Activated T-cell treated with anti-CD3 and anti-CD28 coated beads, Interleukin-2, amount 50 U/mL, for 72 hours (primary cell): ENCODE results near the gene TNN. TPM values are rescaled to one million over a fixed set of nuclear protein-coding genes. Genes with fewer than 3 reads are reported as not detected.
"Not testable (repeated sequence)": the region's sequence is repeated elsewhere in the genome, so short reads cannot be mapped to it uniquely, and the experiment has no call there.

ENCODE experiments used
- ATAC-seq, 2 donors: fragments of 150-1000 bp; cut with Tn5 transposase; replicated peaks in 1 of 2; 2 replicates each; pipeline ENCODE4 v1.10.0; 2021; ENCODE audit warnings: moderate library complexity in 2 of 2, mild to moderate bottlenecking in 1 of 2
- DNase-seq, 2 donors: peaks; one replicate each; pipeline ENCODE4 v3.0.0; 2021 to 2022; ENCODE audit warnings: mixed read lengths in 1 of 2
- H3K27ac Mint-ChIP-seq: one replicate; pipeline ENCODE4 v1.8.0; 2022; ENCODE audit warnings: mild to moderate bottlenecking, moderate library complexity, mixed read lengths
- H3K27me3 Mint-ChIP-seq: one replicate; pipeline ENCODE4 v1.8.0; 2022; ENCODE audit warnings: low read depth, mixed read lengths
- H3K36me3 Mint-ChIP-seq, 2 donors: one replicate each; pipeline ENCODE4 v1.8.0; 2022; ENCODE audit warnings: mixed read lengths in 2 of 2, mild to moderate bottlenecking in 1 of 2; ENCODE audit not compliant: insufficient read depth in 2 of 2
- H3K4me1 Mint-ChIP-seq: one replicate; pipeline ENCODE4 v1.8.0; 2022; ENCODE audit warnings: low read depth, mixed read lengths
- H3K4me3 Mint-ChIP-seq, 2 donors: one replicate each; pipeline ENCODE4 v1.8.0; 2022; ENCODE audit warnings: mild to moderate bottlenecking in 2 of 2, mixed read lengths in 2 of 2, moderate library complexity in 2 of 2
- H3K9me3 Mint-ChIP-seq, 2 donors: one replicate each; pipeline ENCODE4 v1.8.0; 2022; ENCODE audit warnings: mixed read lengths in 2 of 2
- total RNA-seq, 2 donors: library from RNA; stranded (reverse); gene quantifications; one replicate each; pipeline ENCODE4 v1.2.3, GENCODE V29; 2022

The TNN gene
- not detected for total RNA-seq

- no peaks in the 10 kb centered on the region for H3K9me3 Mint-ChIP-seq
- no peak within 1 kb of the TSS for H3K4me3 Mint-ChIP-seq
- peaks cover 5% of the 10 kb centered on the region for H3K27me3 Mint-ChIP-seq
- H3K27ac Mint-ChIP-seq = no peak within 1 kb of the TSS
- DNase-seq (no peak), ATAC-seq (no peak)
- H3K36me3 Mint-ChIP-seq = no peaks in the 10 kb centered on the region
- peaks cover 17% of the 10 kb centered on the region for H3K4me1 Mint-ChIP-seq
These were observed at the start of gene TNN for GRCh38 chr1:175067362-175068106. TSS of gene TNN (plus strand) at chr1:175067833. CDS start at chr1:175077419, 9,586 bp downstream.

GRCh38 chr1:175019524-175019923 is 48.1 kb upstream of the TNN start:
- H3K27me3 Mint-ChIP-seq = no peaks in the 10 kb centered on the region
- DNase-seq (no peak), ATAC-seq (no peak)
- H3K9me3 Mint-ChIP-seq = no peaks in the 10 kb centered on the region
- H3K27ac Mint-ChIP-seq = no peak overlapping the region
- peaks cover 29% of the 10 kb centered on the region for H3K4me1 Mint-ChIP-seq
- H3K36me3 Mint-ChIP-seq = peaks cover 16 to 28% of the 10 kb centered on the region in 2 donors
- no peak overlapping the region for H3K4me3 Mint-ChIP-seq

GRCh38 chr1:175023043-175023921 is 44.4 kb upstream of the TNN start, which contains the start of gene MRPS14:
TSS of gene MRPS14 (minus strand) at chr1:175023425. CDS start at chr1:175023408, 17 bp downstream.
- peak; percentile 97 to 98 for DNase-seq
- peak; percentile 87 to 92 for ATAC-seq
- H3K4me1 Mint-ChIP-seq = peaks cover 29% of the 10 kb centered on the region
- H3K27ac Mint-ChIP-seq = peak within 1 kb of the TSS; percentile 98
- H3K36me3 Mint-ChIP-seq = peaks cover 9 to 15% of the 10 kb centered on the region in 2 donors
- H3K4me3 Mint-ChIP-seq = peak within 1 kb of the TSS; percentile 92
- H3K27me3 Mint-ChIP-seq = no peaks in the 10 kb centered on the region
- H3K9me3 Mint-ChIP-seq = no peaks in the 10 kb centered on the region

- Mint-ChIP-seq H3K27ac (peak overlapping the region; percentile 98), H3K4me3 (peak overlapping the region; percentile 92), H3K36me3 (peaks cover 9 to 15% of the 10 kb centered on the region in 2 donors), H3K4me1 (peaks cover 29% of the 10 kb centered on the region)
- ATAC-seq, H3K9me3 Mint-ChIP-seq, H3K27me3 Mint-ChIP-seq, DNase-seq: not testable (repeated sequence)
These were observed 43.8 kb upstream of the TNN start for GRCh38 chr1:175023922-175024242.

- peak overlapping the region; percentile 52 for H3K27ac Mint-ChIP-seq
These were observed 42.9 kb upstream of the TNN start for GRCh38 chr1:175024773-175025172.

GRCh38 chr1:175033953-175034352 is 33.7 kb upstream of the TNN start:
- no peaks in the 10 kb centered on the region for H3K36me3 Mint-ChIP-seq
- H3K4me1 Mint-ChIP-seq = peaks cover 10% of the 10 kb centered on the region
- no peaks in the 10 kb centered on the region for H3K27me3 Mint-ChIP-seq
- no peak for DNase-seq
- no peaks in the 10 kb centered on the region for H3K9me3 Mint-ChIP-seq
- H3K4me3 Mint-ChIP-seq = no peak overlapping the region
- no peak overlapping the region for H3K27ac Mint-ChIP-seq
- no peak for ATAC-seq

More at GRCh38 chr1:175024773-175025172, 42.9 kb upstream of the TNN start:
- Mint-ChIP-seq H3K27me3 (no peaks in the 10 kb centered on the region), H3K4me3 (peak overlapping the region; percentile 6 to 43), H3K9me3 (no peaks in the 10 kb centered on the region), H3K4me1 (peaks cover 38% of the 10 kb centered on the region), H3K36me3 (peaks cover 9 to 15% of the 10 kb centered on the region in 2 donors)
- no peak for ATAC-seq
- DNase-seq = no peak

- ATAC-seq (no peak), DNase-seq (no peak)
- H3K27ac Mint-ChIP-seq = no peak overlapping the region
- H3K27me3 Mint-ChIP-seq = no peaks in the 10 kb centered on the region
- H3K4me3 Mint-ChIP-seq = no peak overlapping the region
- no peaks in the 10 kb centered on the region for H3K36me3 Mint-ChIP-seq
- H3K4me1 Mint-ChIP-seq = peaks cover 2% of the 10 kb centered on the region
- no peaks in the 10 kb centered on the region for H3K9me3 Mint-ChIP-seq
These were observed 32.9 kb upstream of the TNN start for GRCh38 chr1:175034775-175035174.

GRCh38 chr1:175035865-175036264 is 31.8 kb upstream of the TNN start:
- H3K27ac Mint-ChIP-seq = no peak overlapping the region
- peaks cover 5% of the 10 kb centered on the region for H3K27me3 Mint-ChIP-seq
- DNase-seq = no peak
- H3K9me3 Mint-ChIP-seq = no peaks in the 10 kb centered on the region
- no peaks in the 10 kb centered on the region for H3K4me1 Mint-ChIP-seq
- no peak overlapping the region for H3K4me3 Mint-ChIP-seq
- no peaks in the 10 kb centered on the region for H3K36me3 Mint-ChIP-seq
- no peak for ATAC-seq

- H3K9me3 Mint-ChIP-seq = no peaks in the 10 kb centered on the region
- no peak for DNase-seq
- ATAC-seq = no peak
- peaks cover 5% of the 10 kb centered on the region for H3K27me3 Mint-ChIP-seq
- H3K27ac Mint-ChIP-seq = no peak overlapping the region
- H3K36me3 Mint-ChIP-seq = no peaks in the 10 kb centered on the region
- H3K4me1 Mint-ChIP-seq = no peaks in the 10 kb centered on the region
- no peak overlapping the region for H3K4me3 Mint-ChIP-seq
These were observed 31.2 kb upstream of the TNN start for GRCh38 chr1:175036476-175036875.

GRCh38 chr1:175037416-175037815 is 30.2 kb upstream of the TNN start:
- H3K9me3 Mint-ChIP-seq = no peaks in the 10 kb centered on the region
- peaks cover 5% of the 10 kb centered on the region for H3K27me3 Mint-ChIP-seq
- H3K27ac Mint-ChIP-seq = no peak overlapping the region
- no peak overlapping the region for H3K4me3 Mint-ChIP-seq
- no peaks in the 10 kb centered on the region for H3K36me3 Mint-ChIP-seq
- no peaks in the 10 kb centered on the region for H3K4me1 Mint-ChIP-seq
- no peak for ATAC-seq
- no peak for DNase-seq

- H3K27me3 Mint-ChIP-seq = peaks cover 5% of the 10 kb centered on the region
- H3K27ac Mint-ChIP-seq = no peak overlapping the region
- ATAC-seq = no peak
- no peaks in the 10 kb centered on the region for H3K9me3 Mint-ChIP-seq
- no peaks in the 10 kb centered on the region for H3K36me3 Mint-ChIP-seq
- H3K4me3 Mint-ChIP-seq = no peak overlapping the region
- H3K4me1 Mint-ChIP-seq = no peaks in the 10 kb centered on the region
- no peak for DNase-seq
These were observed 27.2 kb upstream of the TNN start for GRCh38 chr1:175040324-175040879.

GRCh38 chr1:175042650-175043049 is 25.0 kb upstream of the TNN start:
- Mint-ChIP-seq H3K27ac (no peak overlapping the region), H3K4me1 (no peaks in the 10 kb centered on the region), H3K36me3 (no peaks in the 10 kb centered on the region), H3K27me3 (peaks cover 8% of the 10 kb centered on the region), H3K4me3 (no peak overlapping the region), H3K9me3 (no peaks in the 10 kb centered on the region)
- ATAC-seq = no peak
- DNase-seq = no peak

GRCh38 chr1:175043824-175044223 is 23.8 kb upstream of the TNN start:
- H3K9me3 Mint-ChIP-seq = no peaks in the 10 kb centered on the region
- no peak for ATAC-seq
- no peaks in the 10 kb centered on the region for H3K36me3 Mint-ChIP-seq
- no peak for DNase-seq
- peaks cover 20% of the 10 kb centered on the region for H3K27me3 Mint-ChIP-seq
- H3K4me3 Mint-ChIP-seq = no peak overlapping the region
- H3K27ac Mint-ChIP-seq = no peak overlapping the region
- H3K4me1 Mint-ChIP-seq = no peaks in the 10 kb centered on the region
